ENCODE data around the gene CTNND1. TPM values are rescaled to one million over a fixed set of nuclear protein-coding genes. Genes with fewer than 3 reads are reported as not detected.
A peak's percentile ranks its signal among the peaks of the same experiment; 100 is the strongest.

CTNND1 gene
- polyA plus RNA-seq, 2 donors: 89.7 to 125 TPM

- H3K27me3 ChIP-seq (ENCODE audit: control insufficient read depth in 1 of 2, insufficient read depth in 2 of 2, low read length in 2 of 2): no peaks in the 10 kb centered on the region
- H3K9me3 ChIP-seq (ENCODE audit: control insufficient read depth in 2 of 2, insufficient read depth in 1 of 2, low read depth in 1 of 2, low read length in 1 of 2): no peaks in the 10 kb centered on the region
- WGBS, 2 donors: 38 to 40% methylated on average over 4 of the region's 4 CpGs
- H3K4me1 ChIP-seq (ENCODE audit: control insufficient read depth in 2 of 2, insufficient read depth in 2 of 2, low read length in 1 of 2): peaks cover 3% of the 10 kb centered on the region in 2 donors
- peaks cover 15 to 30% of the 10 kb centered on the region in 2 donors for H3K36me3 ChIP-seq (ENCODE audit: control insufficient read depth in 2 of 2, insufficient read depth in 2 of 2, low read length in 1 of 2)
- H3K27ac ChIP-seq (ENCODE audit: low read depth in 2 of 2, low read length in 1 of 2): peak overlapping the region; percentile 60 to 81
- peak overlapping the region in 1 of 2 donors; percentile 11 for H3K4me3 ChIP-seq (ENCODE audit: low read depth in 1 of 2, low read length in 2 of 2)
Measured at GRCh38 chr11:57800444-57801182, 39.0 kb downstream of the CTNND1 start.

DNA sequence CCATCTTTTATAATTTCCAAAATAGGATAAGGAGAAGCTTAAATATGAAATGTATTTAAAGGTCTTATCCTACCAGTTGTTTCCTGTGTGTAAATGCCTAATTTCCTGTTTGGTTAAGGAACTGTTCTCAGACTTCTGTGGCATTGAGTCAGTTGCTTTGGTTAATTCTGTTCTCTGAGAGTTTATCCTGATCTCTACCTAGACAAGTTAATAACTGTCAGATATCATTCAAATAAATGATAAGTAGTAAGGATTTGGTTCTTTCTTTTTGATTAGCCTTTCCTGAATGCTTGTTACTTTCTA lies 39.5 kb downstream of the CTNND1 start:
- Histone ChIP-seq H3K4me3 (ENCODE audit: low read depth in 1 of 2, low read length in 2 of 2) (no peak overlapping the region), H3K36me3 (ENCODE audit: control insufficient read depth in 2 of 2, insufficient read depth in 2 of 2, low read length in 1 of 2) (peaks cover 15 to 30% of the 10 kb centered on the region in 2 donors), H3K4me1 (ENCODE audit: control insufficient read depth in 2 of 2, insufficient read depth in 2 of 2, low read length in 1 of 2) (peaks cover 3% of the 10 kb centered on the region in 2 donors), H3K9me3 (ENCODE audit: control insufficient read depth in 2 of 2, insufficient read depth in 1 of 2, low read depth in 1 of 2, low read length in 1 of 2) (no peaks in the 10 kb centered on the region), H3K27me3 (ENCODE audit: control insufficient read depth in 1 of 2, insufficient read depth in 2 of 2, low read length in 2 of 2) (no peaks in the 10 kb centered on the region), H3K27ac (ENCODE audit: low read depth in 2 of 2, low read length in 1 of 2) (peak overlapping the region in 1 of 2 donors; percentile 26)

DNA sequence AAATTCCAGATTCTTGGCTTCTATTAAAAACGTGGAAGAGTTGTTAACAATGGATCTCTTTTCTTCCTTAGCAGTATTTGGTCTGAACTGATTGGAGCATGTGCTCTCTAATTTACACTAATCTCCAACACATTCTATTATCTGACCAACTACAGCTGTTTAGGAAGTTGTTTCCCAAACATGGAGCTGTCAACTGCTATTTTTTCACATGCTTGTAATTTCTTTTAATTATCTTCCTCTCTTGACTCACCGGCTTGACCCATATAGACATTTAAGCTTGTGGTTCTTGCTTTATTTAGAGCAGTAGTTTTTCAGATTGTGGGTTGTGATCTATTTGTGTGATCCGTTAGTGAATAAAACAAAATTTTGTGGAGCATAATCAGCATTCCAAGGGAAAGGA lies 40.8 kb downstream of the CTNND1 start:
- no peak overlapping the region for H3K4me3 ChIP-seq (ENCODE audit: low read depth in 1 of 2, low read length in 2 of 2)
- no peaks in the 10 kb centered on the region for H3K27me3 ChIP-seq (ENCODE audit: control insufficient read depth in 1 of 2, insufficient read depth in 2 of 2, low read length in 2 of 2)
- H3K4me1 ChIP-seq (ENCODE audit: control insufficient read depth in 2 of 2, insufficient read depth in 2 of 2, low read length in 1 of 2): peaks cover 3% of the 10 kb centered on the region in 2 donors
- H3K27ac ChIP-seq (ENCODE audit: low read depth in 2 of 2, low read length in 1 of 2): no peak overlapping the region
- peaks cover 15 to 27% of the 10 kb centered on the region in 2 donors for H3K36me3 ChIP-seq (ENCODE audit: control insufficient read depth in 2 of 2, insufficient read depth in 2 of 2, low read length in 1 of 2)
- 66 to 71% methylated on average over 3 of the region's 3 CpGs for WGBS, 2 donors
- no peaks in the 10 kb centered on the region for H3K9me3 ChIP-seq (ENCODE audit: control insufficient read depth in 2 of 2, insufficient read depth in 1 of 2, low read depth in 1 of 2, low read length in 1 of 2)

DNA sequence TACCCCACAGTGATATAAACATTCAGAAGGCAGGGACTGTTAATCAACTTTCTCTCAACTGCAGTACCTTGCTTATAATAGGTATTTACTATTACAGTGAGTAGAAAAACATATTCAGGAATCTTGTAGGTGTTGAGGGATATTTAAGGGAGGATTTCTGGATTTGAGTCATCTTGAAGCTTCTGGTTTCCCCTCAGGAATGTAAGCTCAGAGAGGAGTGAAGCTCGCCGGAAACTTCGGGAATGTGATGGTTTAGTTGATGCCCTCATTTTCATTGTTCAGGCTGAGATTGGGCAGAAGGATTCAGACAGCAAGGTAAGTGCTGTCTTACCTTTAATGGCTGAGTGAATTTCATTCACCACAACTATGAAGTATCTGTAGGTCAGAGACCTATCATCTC lies 42.9 kb downstream of the CTNND1 start:
- Histone ChIP-seq H3K9me3 (ENCODE audit: control insufficient read depth in 2 of 2, insufficient read depth in 1 of 2, low read depth in 1 of 2, low read length in 1 of 2) (no peaks in the 10 kb centered on the region), H3K4me3 (ENCODE audit: low read depth in 1 of 2, low read length in 2 of 2) (no peak overlapping the region), H3K27ac (ENCODE audit: low read depth in 2 of 2, low read length in 1 of 2) (no peak overlapping the region), H3K36me3 (ENCODE audit: control insufficient read depth in 2 of 2, insufficient read depth in 2 of 2, low read length in 1 of 2) (peaks cover 15 to 30% of the 10 kb centered on the region in 2 donors), H3K4me1 (ENCODE audit: control insufficient read depth in 2 of 2, insufficient read depth in 2 of 2, low read length in 1 of 2) (peaks cover 3% of the 10 kb centered on the region in 2 donors), H3K27me3 (ENCODE audit: control insufficient read depth in 1 of 2, insufficient read depth in 2 of 2, low read length in 2 of 2) (no peaks in the 10 kb centered on the region)
- 89 to 92% methylated on average over 3 of the region's 3 CpGs for WGBS, 2 donors

DNA sequence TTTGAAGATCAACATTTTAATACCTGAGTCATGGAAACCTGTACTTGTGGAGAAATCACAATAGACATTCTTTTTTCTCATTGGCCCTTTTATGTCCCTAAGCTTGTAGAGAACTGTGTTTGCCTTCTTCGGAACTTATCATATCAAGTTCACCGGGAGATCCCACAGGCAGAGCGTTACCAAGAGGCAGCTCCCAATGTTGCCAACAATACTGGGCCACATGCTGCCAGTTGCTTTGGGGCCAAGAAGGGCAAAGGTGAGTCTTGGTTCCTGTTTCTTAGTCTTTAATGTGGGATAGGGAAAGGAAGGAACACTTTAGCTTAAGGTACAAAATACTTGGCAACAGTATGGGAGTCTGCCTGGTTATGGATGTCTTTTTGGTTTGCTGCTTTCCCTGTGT lies 44.2 kb downstream of the CTNND1 start:
- Histone ChIP-seq H3K4me3 (ENCODE audit: low read depth in 1 of 2, low read length in 2 of 2) (no peak overlapping the region), H3K27ac (ENCODE audit: low read depth in 2 of 2, low read length in 1 of 2) (no peak overlapping the region), H3K36me3 (ENCODE audit: control insufficient read depth in 2 of 2, insufficient read depth in 2 of 2, low read length in 1 of 2) (peaks cover 19 to 32% of the 10 kb centered on the region in 2 donors), H3K27me3 (ENCODE audit: control insufficient read depth in 1 of 2, insufficient read depth in 2 of 2, low read length in 2 of 2) (no peaks in the 10 kb centered on the region), H3K9me3 (ENCODE audit: control insufficient read depth in 2 of 2, insufficient read depth in 1 of 2, low read depth in 1 of 2, low read length in 1 of 2) (no peaks in the 10 kb centered on the region), H3K4me1 (ENCODE audit: control insufficient read depth in 2 of 2, insufficient read depth in 2 of 2, low read length in 1 of 2) (peaks cover 3% of the 10 kb centered on the region in 2 donors)
- 67 to 83% methylated on average over 3 of the region's 3 CpGs for WGBS, 2 donors

DNA sequence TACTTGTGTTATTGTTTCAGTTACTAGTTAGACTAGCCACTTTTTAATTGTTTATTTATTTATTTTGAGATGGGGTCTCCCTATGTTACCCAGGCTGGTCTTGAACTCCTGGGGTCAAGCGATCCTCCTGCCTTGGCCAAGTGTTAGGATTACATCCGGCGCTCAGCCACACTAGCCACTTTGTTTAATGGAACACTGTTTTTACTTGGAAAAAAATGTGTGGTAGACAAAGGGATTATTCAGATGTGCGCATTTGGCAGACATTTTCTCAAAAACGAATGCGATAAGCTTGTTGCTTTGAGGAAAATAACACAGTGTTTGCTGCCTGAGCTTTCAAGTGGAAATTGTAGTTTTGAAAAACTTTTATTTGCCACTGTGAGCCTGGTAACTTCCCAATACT lies 51.0 kb downstream of the CTNND1 start:
- no peaks in the 10 kb centered on the region for H3K27me3 ChIP-seq (ENCODE audit: control insufficient read depth in 1 of 2, insufficient read depth in 2 of 2, low read length in 2 of 2)
- H3K27ac ChIP-seq (ENCODE audit: low read depth in 2 of 2, low read length in 1 of 2): no peak overlapping the region
- H3K4me1 ChIP-seq (ENCODE audit: control insufficient read depth in 2 of 2, insufficient read depth in 2 of 2, low read length in 1 of 2): no peaks in the 10 kb centered on the region
- H3K4me3 ChIP-seq (ENCODE audit: low read depth in 1 of 2, low read length in 2 of 2): no peak overlapping the region
- H3K36me3 ChIP-seq (ENCODE audit: control insufficient read depth in 2 of 2, insufficient read depth in 2 of 2, low read length in 1 of 2): peaks cover 14 to 26% of the 10 kb centered on the region in 2 donors
- no peaks in the 10 kb centered on the region for H3K9me3 ChIP-seq (ENCODE audit: control insufficient read depth in 2 of 2, insufficient read depth in 1 of 2, low read depth in 1 of 2, low read length in 1 of 2)
- 89 to 93% methylated on average over 6 of the region's 6 CpGs for WGBS, 2 donors

DNA sequence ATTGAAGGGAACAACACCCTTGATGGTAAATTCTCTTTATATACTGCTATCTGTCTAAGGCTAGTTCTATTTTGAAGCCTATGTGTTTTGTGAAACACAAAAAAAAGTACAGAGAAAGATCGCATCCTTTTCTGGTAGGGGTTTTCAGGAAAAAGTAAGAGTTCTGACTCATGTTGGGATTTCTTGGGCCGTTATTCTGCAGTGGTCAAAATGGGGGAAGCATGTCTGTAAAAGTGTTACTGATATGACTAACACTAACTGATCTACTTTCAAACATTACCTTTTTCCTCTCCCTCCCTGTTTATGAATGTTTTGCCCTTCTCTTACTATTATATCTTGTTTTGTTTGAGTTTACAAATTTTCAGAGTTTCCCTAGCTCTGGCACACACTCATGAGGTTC lies 53.9 kb downstream of the CTNND1 start:
- peaks cover 13 to 26% of the 10 kb centered on the region in 2 donors for H3K36me3 ChIP-seq (ENCODE audit: control insufficient read depth in 2 of 2, insufficient read depth in 2 of 2, low read length in 1 of 2)
- no peaks in the 10 kb centered on the region for H3K4me1 ChIP-seq (ENCODE audit: control insufficient read depth in 2 of 2, insufficient read depth in 2 of 2, low read length in 1 of 2)
- WGBS, 2 donors: 60 to 75% methylated on average over 2 of the region's 2 CpGs
- H3K27me3 ChIP-seq (ENCODE audit: control insufficient read depth in 1 of 2, insufficient read depth in 2 of 2, low read length in 2 of 2): no peaks in the 10 kb centered on the region
- no peak overlapping the region for H3K27ac ChIP-seq (ENCODE audit: low read depth in 2 of 2, low read length in 1 of 2)
- no peaks in the 10 kb centered on the region for H3K9me3 ChIP-seq (ENCODE audit: control insufficient read depth in 2 of 2, insufficient read depth in 1 of 2, low read depth in 1 of 2, low read length in 1 of 2)
- H3K4me3 ChIP-seq (ENCODE audit: low read depth in 1 of 2, low read length in 2 of 2): no peak overlapping the region

DNA sequence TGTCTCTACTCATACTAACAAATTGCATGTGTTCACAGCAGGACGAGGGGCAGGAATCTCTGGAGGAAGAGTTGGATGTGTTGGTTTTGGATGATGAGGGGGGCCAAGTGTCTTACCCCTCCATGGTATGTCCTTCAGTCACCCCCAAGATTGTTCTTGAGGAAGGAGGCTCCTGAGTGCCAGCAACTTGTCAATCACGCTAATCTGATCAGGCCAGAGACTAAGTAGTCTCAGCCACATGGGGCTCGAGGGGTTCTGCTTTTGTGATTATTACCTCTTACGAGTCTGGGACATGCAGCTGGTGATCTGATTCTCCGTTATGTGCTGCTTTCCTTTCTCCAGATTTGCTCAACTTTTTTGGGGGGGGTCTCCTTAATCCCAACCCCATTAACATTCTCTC lies 54.3 kb downstream of the CTNND1 start:
- Histone ChIP-seq H3K27ac (ENCODE audit: low read depth in 2 of 2, low read length in 1 of 2) (no peak overlapping the region), H3K27me3 (ENCODE audit: control insufficient read depth in 1 of 2, insufficient read depth in 2 of 2, low read length in 2 of 2) (no peaks in the 10 kb centered on the region), H3K36me3 (ENCODE audit: control insufficient read depth in 2 of 2, insufficient read depth in 2 of 2, low read length in 1 of 2) (peaks cover 9 to 22% of the 10 kb centered on the region in 2 donors), H3K4me1 (ENCODE audit: control insufficient read depth in 2 of 2, insufficient read depth in 2 of 2, low read length in 1 of 2) (no peaks in the 10 kb centered on the region), H3K9me3 (ENCODE audit: control insufficient read depth in 2 of 2, insufficient read depth in 1 of 2, low read depth in 1 of 2, low read length in 1 of 2) (no peaks in the 10 kb centered on the region), H3K4me3 (ENCODE audit: low read depth in 1 of 2, low read length in 2 of 2) (no peak overlapping the region)
- WGBS, 2 donors: 74 to 84% methylated on average over 5 of the region's 5 CpGs

DNA sequence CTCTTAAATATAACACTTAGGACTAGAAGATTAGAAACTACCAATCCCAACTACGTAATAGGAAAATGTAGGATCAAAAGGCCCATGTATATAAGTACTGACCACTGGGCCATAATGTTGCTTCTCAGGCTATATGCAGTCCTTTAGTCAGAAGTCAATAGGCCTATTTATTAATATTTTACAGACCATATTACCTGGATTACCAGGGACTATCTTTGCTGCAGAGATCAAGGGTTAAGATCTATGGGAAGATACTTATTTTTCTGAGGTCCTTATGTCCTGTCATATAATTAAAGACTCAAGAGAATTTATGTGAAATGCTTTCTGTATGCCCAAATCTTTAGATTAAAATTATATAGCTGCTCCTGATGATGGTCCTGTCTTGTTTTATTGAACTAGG lies 57.2 kb downstream of the CTNND1 start:
- Histone ChIP-seq H3K27ac (ENCODE audit: low read depth in 2 of 2, low read length in 1 of 2) (no peak overlapping the region), H3K4me3 (ENCODE audit: low read depth in 1 of 2, low read length in 2 of 2) (no peak overlapping the region), H3K9me3 (ENCODE audit: control insufficient read depth in 2 of 2, insufficient read depth in 1 of 2, low read depth in 1 of 2, low read length in 1 of 2) (no peaks in the 10 kb centered on the region), H3K4me1 (ENCODE audit: control insufficient read depth in 2 of 2, insufficient read depth in 2 of 2, low read length in 1 of 2) (no peaks in the 10 kb centered on the region), H3K36me3 (ENCODE audit: control insufficient read depth in 2 of 2, insufficient read depth in 2 of 2, low read length in 1 of 2) (peaks cover 9 to 13% of the 10 kb centered on the region in 2 donors), H3K27me3 (ENCODE audit: control insufficient read depth in 1 of 2, insufficient read depth in 2 of 2, low read length in 2 of 2) (no peaks in the 10 kb centered on the region)
- WGBS, 2 donors: 83 to 97% methylated on average over 1 of the region's 1 CpG

GRCh38 chr11:57819252-57819979 lies 57.8 kb downstream of the CTNND1 start:
- H3K4me3 ChIP-seq (ENCODE audit: low read depth in 1 of 2, low read length in 2 of 2): no peak overlapping the region
- no peak overlapping the region for H3K27ac ChIP-seq (ENCODE audit: low read depth in 2 of 2, low read length in 1 of 2)
- H3K27me3 ChIP-seq (ENCODE audit: control insufficient read depth in 1 of 2, insufficient read depth in 2 of 2, low read length in 2 of 2): no peaks in the 10 kb centered on the region
- H3K4me1 ChIP-seq (ENCODE audit: control insufficient read depth in 2 of 2, insufficient read depth in 2 of 2, low read length in 1 of 2): no peaks in the 10 kb centered on the region
- peaks cover 9 to 13% of the 10 kb centered on the region in 2 donors for H3K36me3 ChIP-seq (ENCODE audit: control insufficient read depth in 2 of 2, insufficient read depth in 2 of 2, low read length in 1 of 2)
- WGBS, 2 donors: 64 to 83% methylated on average over 7 of the region's 7 CpGs
- no peaks in the 10 kb centered on the region for H3K9me3 ChIP-seq (ENCODE audit: control insufficient read depth in 2 of 2, insufficient read depth in 1 of 2, low read depth in 1 of 2, low read length in 1 of 2)

Data from esophagus (tissue), 2 donors.